GM12891 (cell line): ENCODE results near the gene NELFB.

ENCODE experiments used
- POLR2AphosphoS5 ChIP-seq: IDR thresholded peaks from 2 replicates; pipeline ENCODE4 v1.6.1; 2011; ENCODE audit warnings: low read depth, low read length, control low read depth
- SPI1 ChIP-seq: IDR thresholded peaks from 2 replicates; pipeline ENCODE4 v1.6.1; 2011; ENCODE audit warnings: low read depth, low read length, control low read depth

GRCh38 chr9:137312852-137313325, 57.8 kb downstream of the NELFB start:
- TF ChIP-seq SPI1 = no peak
- TF ChIP-seq POLR2AphosphoS5 = no peak
